Activated CD8-positive, alpha-beta memory T cell treated with anti-CD3 and anti-CD28 coated beads, Interleukin-2, amount 10 ng/mL, durations not matched to agents 7 days and 5 days (primary cell): ENCODE results near the gene NCAM1. TPM values are rescaled to one million over a fixed set of nuclear protein-coding genes. Genes with fewer than 3 reads are reported as not detected.

Experiments
- ATAC-seq: fragments of 150-1000 bp; cut with Tn5 transposase; one replicate; pipeline ENCODE4 v1.10.0; 2021; ENCODE audit warnings: moderate library complexity
- CTCF ChIA-PET: fragments of 350-600 bp; sonication (Branson Sonifier 250); formaldehyde crosslinking; loops from one replicate; lab custom pipeline; 2021; ENCODE audit warnings: antibody characterized with exemption; lab: Charles Lee
- DNase-seq: peaks from one replicate; pipeline ENCODE4 v3.0.0-alpha.2; 2020
- H3K27ac Mint-ChIP-seq: one replicate; pipeline ENCODE4 v1.8.0; 2021; ENCODE audit warnings: mild to moderate bottlenecking, mixed read lengths
- H3K27me3 Mint-ChIP-seq: one replicate; pipeline ENCODE4 v1.8.0; 2021; ENCODE audit warnings: mixed read lengths
- H3K36me3 Mint-ChIP-seq: one replicate; pipeline ENCODE4 v1.8.0; 2021; ENCODE audit warnings: mild to moderate bottlenecking, mixed read lengths
- H3K4me1 Mint-ChIP-seq: one replicate; pipeline ENCODE4 v1.8.0; 2021; ENCODE audit warnings: mixed read lengths
- H3K4me3 Mint-ChIP-seq: one replicate; pipeline ENCODE4 v1.8.0; 2021; ENCODE audit warnings: mild to moderate bottlenecking, moderate library complexity, mixed read lengths
- H3K9me3 Mint-ChIP-seq: one replicate; pipeline ENCODE4 v1.8.0; 2022; ENCODE audit warnings: low read depth, mixed read lengths
- total RNA-seq, 2 experiments: library from RNA; stranded (reverse); gene quantifications; one replicate each; pipeline ENCODE4 v1.2.3, GENCODE V29; 2021

The NCAM1 gene
- total RNA-seq, 2 experiments from 2014 or later, result 1.8 to 4.1 TPM

DNA sequence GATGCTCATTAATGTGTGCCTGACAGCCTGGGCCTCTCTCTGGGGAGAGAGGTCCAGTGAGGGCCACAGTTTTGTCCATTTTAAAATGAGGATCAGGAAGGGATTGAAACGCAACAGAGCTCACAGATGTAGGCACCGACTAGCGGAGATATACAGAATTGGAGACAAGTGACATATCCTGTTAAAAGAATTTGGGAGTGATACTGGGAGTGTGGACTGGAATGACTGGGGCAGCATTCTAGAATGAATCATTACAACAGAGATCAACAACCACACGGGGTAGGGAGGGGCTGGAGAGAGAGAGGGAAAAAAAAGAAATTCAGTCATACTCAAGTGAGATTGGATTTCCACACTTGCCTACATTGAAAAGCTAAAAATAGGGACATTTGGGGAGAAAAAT is 2.5 kb upstream of the NCAM1 start:
- Mint-ChIP-seq H3K4me1 (peaks cover 13% of the 10 kb centered on the region), H3K36me3 (peaks cover 1% of the 10 kb centered on the region), H3K27ac (no peak overlapping the region), H3K27me3 (peaks cover 73% of the 10 kb centered on the region), H3K4me3 (no peak overlapping the region), H3K9me3 (no peaks in the 10 kb centered on the region)
- ATAC-seq (no peak), DNase-seq (no peak)
- CTCF ChIA-PET, result interaction anchor here (1.2 kb wide), 1 partner anchor 166 kb away, joined by 3 read pairs; no protein-coding TSS in a partner anchor

DNA sequence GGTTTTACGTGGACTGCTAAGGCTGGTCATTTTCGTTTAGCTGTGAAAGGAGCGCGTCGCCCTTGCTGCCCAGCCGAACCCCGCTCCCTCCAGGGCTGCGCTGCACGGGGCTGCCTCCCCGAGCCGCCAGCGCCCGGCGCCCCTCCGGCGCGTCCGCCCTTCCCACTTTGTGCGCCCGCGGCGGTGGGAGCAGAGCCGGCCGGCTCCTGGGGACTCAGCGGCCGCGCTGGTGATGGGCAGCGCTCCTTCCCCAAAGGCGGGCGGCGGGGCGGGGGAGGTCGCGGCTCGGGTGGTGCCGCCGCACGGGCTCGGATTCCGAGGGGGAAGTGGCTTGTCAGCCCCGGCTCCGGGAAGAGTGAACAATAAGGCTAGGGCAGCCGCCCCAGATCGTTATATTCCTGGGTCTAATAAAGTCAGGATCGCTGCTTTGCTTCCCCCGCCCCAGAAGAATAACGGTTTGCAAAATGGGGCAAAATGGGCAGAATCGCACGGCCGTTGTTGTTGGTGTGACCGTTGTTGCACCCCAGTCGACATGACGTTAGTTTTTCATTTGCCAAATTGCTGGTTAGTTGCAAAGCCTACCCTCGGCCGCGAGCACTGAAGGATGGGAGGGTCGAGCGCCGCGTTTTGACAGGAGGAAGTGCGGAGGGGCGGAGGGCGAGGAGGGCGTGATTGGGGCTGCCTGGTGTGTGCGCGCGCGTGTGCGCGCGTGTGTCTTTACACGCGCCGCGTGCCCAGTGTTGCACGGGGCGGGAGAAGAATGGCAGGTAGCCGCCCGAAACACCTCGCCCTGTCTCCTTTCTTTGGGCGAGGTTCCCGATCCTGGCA is 745 bp downstream of the NCAM1 start:
- no peak for DNase-seq
- ATAC-seq, result peak; percentile 55
- H3K27me3 Mint-ChIP-seq, result peaks cover 84% of the 10 kb centered on the region
- H3K9me3 Mint-ChIP-seq, result no peaks in the 10 kb centered on the region
- CTCF ChIA-PET, result interaction anchor here (1.1 kb wide), 1 partner anchor 164 kb away, joined by 3 read pairs; no protein-coding TSS in a partner anchor
- H3K27ac Mint-ChIP-seq, result no peak overlapping the region
- H3K36me3 Mint-ChIP-seq, result peaks cover 1% of the 10 kb centered on the region
- peak overlapping the region; percentile 69 for H3K4me3 Mint-ChIP-seq
- peaks cover 14% of the 10 kb centered on the region for H3K4me1 Mint-ChIP-seq

DNA sequence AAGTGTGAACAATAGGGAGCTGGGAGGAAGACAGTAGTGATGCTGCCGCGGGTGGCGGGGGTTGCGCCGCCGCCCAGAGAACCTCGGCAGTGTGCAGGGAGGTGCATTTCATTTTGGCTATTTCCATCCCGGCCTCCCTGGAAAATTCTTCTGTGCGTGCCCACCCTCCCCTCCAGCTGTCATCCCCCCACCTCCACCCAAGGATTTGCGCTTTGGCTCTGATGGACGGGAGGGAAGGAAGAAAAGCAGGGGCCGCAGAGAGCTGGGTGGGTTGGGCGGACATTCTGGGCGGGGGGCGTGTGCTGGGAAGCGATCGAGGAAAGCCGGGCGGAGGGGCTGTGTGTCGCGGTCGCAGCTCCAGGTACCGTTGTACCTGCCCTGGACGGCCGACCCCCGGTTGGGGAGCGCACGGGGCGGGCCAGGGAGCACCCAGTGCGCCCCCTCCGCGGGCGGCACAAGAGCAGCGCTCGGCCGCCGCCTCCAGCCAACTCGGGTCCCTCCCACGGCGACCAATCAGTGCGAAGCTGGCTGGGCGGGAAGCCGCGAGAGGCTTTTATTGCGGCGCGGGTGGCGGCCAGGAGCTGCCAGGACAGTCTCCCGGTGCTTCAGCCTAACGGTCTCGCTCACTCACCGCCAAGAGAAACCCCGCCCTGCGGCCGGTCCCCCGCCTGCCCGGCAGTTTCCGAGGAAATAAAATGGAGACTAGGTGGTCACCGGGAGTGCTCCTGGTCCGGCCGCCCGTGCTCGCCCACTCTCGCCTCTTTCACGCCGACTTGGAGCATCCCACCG is 1.6 kb downstream of the NCAM1 start:
- peaks cover 14% of the 10 kb centered on the region for H3K4me1 Mint-ChIP-seq
- no peak for DNase-seq
- H3K27me3 Mint-ChIP-seq, result peaks cover 81% of the 10 kb centered on the region
- no peak overlapping the region for H3K27ac Mint-ChIP-seq
- CTCF ChIA-PET, result no interaction called here
- no peak for ATAC-seq
- H3K36me3 Mint-ChIP-seq, result peaks cover 1% of the 10 kb centered on the region
- H3K4me3 Mint-ChIP-seq, result peak overlapping the region; percentile 69
- H3K9me3 Mint-ChIP-seq, result no peaks in the 10 kb centered on the region

DNA sequence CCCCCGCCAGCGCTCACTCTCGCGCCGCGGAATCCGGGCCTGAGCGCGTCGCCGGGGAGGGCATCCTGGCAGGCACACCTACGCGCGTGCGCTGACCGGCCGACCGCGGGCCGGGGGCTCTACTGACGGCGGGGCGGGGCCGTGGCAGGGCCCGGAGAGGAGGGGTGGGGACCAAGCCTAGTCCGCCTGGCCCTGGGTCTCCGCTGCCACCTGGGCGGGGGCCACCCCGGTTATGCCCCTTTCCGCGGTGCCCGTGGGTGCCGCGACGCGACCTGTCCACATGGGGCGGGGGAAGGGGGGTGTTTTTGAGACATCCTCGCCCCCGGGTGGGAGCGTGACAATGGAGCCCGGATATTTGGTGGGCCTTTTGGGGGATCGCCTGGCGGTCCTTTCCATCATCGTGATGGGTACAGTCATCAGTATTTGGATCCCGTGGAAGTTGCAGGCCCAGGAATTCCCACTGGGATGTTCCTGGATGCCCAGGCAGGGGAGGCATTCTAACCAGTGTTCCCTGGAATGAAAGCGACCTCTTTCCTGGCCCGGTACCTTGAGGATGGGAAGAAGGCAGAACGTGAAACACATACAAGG is 2.2 kb downstream of the NCAM1 start:
- Mint-ChIP-seq H3K4me1 (peaks cover 14% of the 10 kb centered on the region), H3K27ac (no peak overlapping the region), H3K36me3 (peaks cover 1% of the 10 kb centered on the region), H3K27me3 (peaks cover 74% of the 10 kb centered on the region), H3K4me3 (no peak overlapping the region), H3K9me3 (no peaks in the 10 kb centered on the region)
- ATAC-seq, result no peak
- CTCF ChIA-PET, result no interaction called here
- no peak for DNase-seq

DNA sequence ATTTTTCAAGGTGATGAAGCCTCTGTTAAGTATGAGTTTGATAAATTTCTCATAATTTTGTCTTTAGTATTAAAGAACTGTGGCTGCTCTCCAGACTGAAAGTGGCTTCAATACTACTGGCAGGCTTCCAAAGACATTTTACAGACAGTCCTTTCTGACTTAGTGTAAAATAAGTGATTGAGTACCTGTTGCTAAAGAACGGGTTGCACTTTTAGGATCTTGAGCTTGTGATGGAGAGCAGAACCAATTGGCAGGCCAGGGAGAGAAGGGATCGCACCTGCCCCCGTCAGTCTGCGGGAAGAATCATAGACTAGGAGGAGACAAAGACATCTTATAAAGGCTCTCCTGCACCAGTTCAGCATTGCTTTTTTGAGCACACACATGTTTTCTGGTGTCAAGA is 4.4 kb downstream of the NCAM1 start:
- H3K9me3 Mint-ChIP-seq, result no peaks in the 10 kb centered on the region
- H3K27me3 Mint-ChIP-seq, result peaks cover 66% of the 10 kb centered on the region
- ATAC-seq, result no peak
- CTCF ChIA-PET, result no interaction called here
- H3K4me3 Mint-ChIP-seq, result no peak overlapping the region
- H3K27ac Mint-ChIP-seq, result no peak overlapping the region
- no peak for DNase-seq
- peaks cover 23% of the 10 kb centered on the region for H3K4me1 Mint-ChIP-seq
- peaks cover 1% of the 10 kb centered on the region for H3K36me3 Mint-ChIP-seq

DNA sequence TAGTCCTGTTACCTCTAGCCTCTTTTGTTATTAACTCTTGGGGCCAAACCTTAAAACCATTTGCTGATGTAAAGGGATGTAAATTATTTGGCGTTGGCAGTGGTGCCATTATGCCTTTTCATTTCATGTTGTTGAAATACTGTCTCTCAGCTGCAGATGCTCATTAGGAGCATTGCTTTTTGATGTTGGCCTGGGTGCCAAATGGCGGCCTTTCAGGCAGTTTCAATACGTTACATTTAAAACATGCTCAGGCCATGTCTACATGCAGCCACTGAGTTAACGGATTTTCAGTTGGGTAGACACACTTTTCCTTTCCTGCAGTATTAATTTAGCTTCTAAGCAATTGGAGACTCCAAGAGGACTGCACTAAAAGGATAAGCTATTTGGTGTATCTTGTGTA is 5.3 kb downstream of the NCAM1 start:
- ATAC-seq (no peak), DNase-seq (no peak)
- Mint-ChIP-seq H3K4me3 (no peak overlapping the region), H3K4me1 (peaks cover 18% of the 10 kb centered on the region), H3K36me3 (peaks cover 1% of the 10 kb centered on the region), H3K27me3 (peaks cover 57% of the 10 kb centered on the region), H3K27ac (no peak overlapping the region), H3K9me3 (no peaks in the 10 kb centered on the region)
- CTCF ChIA-PET, result no interaction called here

DNA sequence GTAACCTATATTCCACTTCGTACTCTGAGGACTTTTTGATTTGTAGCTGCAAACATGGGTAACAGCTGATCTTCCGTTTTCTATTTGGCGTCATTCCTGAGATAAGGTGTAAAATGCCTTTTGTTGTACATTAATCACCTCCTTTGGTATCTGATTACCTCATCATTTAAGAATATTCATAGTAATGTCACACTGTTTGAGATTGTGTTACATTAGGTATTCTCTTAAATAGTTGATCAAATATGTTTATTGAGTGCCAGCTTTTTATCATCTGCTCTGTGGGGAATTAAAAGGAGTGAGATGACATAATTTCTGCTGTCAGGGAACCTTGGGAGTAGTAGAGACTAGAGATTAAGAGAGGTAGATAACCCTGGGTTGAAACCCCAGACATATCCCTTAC is 5.9 kb downstream of the NCAM1 start:
- Mint-ChIP-seq H3K36me3 (peaks cover 1% of the 10 kb centered on the region), H3K9me3 (no peaks in the 10 kb centered on the region), H3K27ac (no peak overlapping the region), H3K4me1 (peaks cover 16% of the 10 kb centered on the region), H3K27me3 (peaks cover 54% of the 10 kb centered on the region), H3K4me3 (no peak overlapping the region)
- DNase-seq, result no peak
- CTCF ChIA-PET, result no interaction called here
- ATAC-seq, result no peak

DNA sequence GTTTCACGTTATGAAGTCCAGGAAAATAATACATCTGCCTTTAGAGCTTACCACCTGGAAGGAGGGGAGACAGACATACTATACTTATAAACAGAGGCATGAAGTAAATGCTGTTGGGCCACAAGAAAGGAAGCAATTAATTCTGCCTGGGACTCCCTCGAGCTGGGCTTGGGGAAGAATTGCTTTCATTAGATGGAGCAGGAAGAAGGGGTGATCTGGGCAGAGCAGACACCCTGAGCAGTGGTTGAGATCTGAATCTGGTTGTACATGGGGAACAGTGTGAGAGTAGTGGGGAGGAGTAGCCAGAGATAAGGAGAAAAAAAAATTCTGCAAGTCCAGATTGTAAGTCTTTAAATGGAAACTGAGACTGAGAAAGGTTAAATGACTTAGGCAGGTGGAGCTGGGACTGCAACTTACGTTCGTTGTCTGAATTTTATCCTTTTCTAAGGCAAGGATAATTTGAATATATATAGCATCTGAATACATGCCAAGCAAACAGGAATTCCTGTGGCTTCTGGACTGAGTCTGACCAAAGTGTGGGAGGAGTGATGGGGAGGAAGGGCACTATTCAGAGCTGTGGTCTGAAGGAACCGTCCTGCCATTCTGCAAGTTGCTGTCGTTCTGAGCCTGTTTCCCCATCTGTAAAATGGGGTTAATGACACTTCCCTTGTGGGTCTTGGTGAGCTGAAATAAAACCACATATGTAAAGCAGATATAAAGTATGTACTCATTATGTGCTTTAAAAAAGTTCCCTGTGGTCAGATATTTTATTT is 7.9 kb downstream of the NCAM1 start:
- no peak for ATAC-seq
- DNase-seq, result no peak
- CTCF ChIA-PET, result no interaction called here
- no peaks in the 10 kb centered on the region for H3K9me3 Mint-ChIP-seq
- H3K4me3 Mint-ChIP-seq, result no peak overlapping the region
- no peak overlapping the region for H3K27ac Mint-ChIP-seq
- H3K27me3 Mint-ChIP-seq, result peaks cover 45% of the 10 kb centered on the region
- no peaks in the 10 kb centered on the region for H3K36me3 Mint-ChIP-seq
- H3K4me1 Mint-ChIP-seq, result peaks cover 8% of the 10 kb centered on the region

DNA sequence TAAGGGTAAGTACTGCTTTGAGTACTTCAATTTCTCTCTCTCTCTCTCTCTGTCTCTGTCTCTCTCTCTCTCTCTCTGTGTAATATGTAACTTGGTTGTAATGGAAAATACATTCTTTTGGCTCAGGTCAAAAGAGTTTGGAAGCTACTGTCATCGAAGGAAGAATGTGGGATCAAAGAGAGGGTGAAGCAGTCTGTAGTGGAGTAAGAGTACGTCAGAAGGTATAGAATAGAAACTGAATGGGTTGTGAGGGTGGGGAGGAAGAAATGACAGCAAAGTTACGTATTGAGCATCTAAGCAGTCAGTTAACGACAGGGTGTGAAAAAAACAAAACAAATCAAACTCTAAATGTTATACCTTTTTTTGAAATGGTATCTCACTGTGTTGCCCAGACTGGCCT is 10.0 kb downstream of the NCAM1 start:
- H3K27me3 Mint-ChIP-seq, result peaks cover 43% of the 10 kb centered on the region
- no peak overlapping the region for H3K27ac Mint-ChIP-seq
- ATAC-seq, result no peak
- no peak for DNase-seq
- CTCF ChIA-PET, result no interaction called here
- no peak overlapping the region for H3K4me3 Mint-ChIP-seq
- H3K4me1 Mint-ChIP-seq, result peaks cover 8% of the 10 kb centered on the region
- H3K36me3 Mint-ChIP-seq, result no peaks in the 10 kb centered on the region
- H3K9me3 Mint-ChIP-seq, result no peaks in the 10 kb centered on the region

DNA sequence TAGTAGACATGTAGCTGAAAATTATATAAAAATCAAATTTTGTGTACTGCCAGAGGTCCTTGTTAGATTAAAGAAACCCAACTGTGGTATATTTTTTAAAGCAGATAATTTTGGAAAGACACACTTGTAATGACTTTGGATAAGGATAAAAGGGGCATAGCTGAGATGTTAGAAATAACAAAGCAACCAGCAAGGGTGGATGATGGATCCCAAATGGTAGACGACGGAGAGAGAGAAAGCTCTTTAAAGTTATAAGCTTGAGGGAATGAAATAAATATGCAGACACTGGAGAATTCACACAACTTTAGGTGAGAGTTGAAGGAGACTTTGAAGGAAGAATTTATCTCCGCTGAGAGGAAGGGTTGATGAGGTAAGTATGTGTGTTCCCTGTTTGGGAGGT is 10.6 kb downstream of the NCAM1 start:
- ATAC-seq, result no peak
- Mint-ChIP-seq H3K36me3 (no peaks in the 10 kb centered on the region), H3K4me3 (no peak overlapping the region), H3K27me3 (peaks cover 42% of the 10 kb centered on the region), H3K9me3 (no peaks in the 10 kb centered on the region), H3K4me1 (peaks cover 8% of the 10 kb centered on the region), H3K27ac (no peak overlapping the region)
- no peak for DNase-seq
- CTCF ChIA-PET, result no interaction called here

DNA sequence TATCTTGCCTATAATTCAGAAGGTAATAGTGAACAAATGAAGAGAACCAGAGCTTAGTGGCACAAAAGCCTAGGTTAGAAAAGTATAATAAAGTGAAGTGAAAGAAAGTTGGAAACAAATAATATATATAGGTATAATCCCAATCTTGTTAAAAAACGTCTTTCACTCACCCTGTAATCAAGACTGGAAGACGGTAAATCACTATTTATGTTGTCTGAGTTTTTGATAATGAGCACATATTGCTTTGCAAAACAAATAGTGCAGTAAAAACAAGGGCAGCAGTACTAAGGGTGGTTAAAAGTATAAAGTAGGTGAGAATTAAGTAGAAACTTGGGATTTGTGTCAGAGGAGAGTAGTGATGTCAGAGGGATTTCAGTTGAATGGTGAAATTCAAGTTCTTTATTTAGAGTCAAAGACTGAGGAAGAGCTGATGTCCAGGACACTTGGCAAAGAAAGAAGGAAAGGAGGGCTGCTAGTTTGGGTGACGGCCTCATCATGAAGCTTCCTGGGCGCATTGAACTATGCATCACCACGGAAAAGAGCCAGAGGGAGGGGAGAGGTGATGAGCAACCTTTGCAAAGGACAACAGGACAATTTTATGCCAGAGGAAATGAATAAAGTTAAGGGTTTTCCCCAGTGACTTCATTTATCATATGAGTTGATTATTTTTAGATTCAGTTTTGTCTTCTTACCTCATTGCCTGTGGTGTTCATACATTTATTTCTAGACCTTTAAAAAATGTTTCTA is 11.4 kb downstream of the NCAM1 start:
- ATAC-seq (no peak), DNase-seq (no peak)
- Mint-ChIP-seq H3K4me1 (peaks cover 8% of the 10 kb centered on the region), H3K4me3 (no peak overlapping the region), H3K36me3 (no peaks in the 10 kb centered on the region), H3K27me3 (peaks cover 38% of the 10 kb centered on the region), H3K9me3 (no peaks in the 10 kb centered on the region), H3K27ac (no peak overlapping the region)
- CTCF ChIA-PET, result no interaction called here

DNA sequence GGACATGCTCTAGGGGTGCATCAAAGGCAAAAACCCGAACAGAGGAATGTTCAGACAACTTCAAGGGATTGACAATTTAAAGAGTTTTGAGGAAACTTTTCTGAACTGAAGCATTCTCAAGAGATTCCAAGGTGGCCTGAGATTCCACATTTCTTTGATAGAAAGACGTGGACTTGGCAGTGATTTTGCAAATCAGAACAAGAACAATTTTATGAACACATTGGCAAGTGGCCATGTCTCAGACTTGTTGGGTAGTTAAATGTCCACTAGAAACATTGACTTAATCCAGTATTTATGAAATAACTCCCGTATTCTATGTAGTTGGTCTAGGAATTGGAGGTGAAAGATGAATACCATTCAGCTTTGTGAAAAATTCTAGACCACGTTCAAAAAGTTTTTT is 13.8 kb downstream of the NCAM1 start:
- Mint-ChIP-seq H3K36me3 (no peaks in the 10 kb centered on the region), H3K27ac (no peak overlapping the region), H3K27me3 (peaks cover 37% of the 10 kb centered on the region), H3K9me3 (no peaks in the 10 kb centered on the region), H3K4me1 (peaks cover 2% of the 10 kb centered on the region), H3K4me3 (no peak overlapping the region)
- ATAC-seq (no peak), DNase-seq (no peak)
- CTCF ChIA-PET, result no interaction called here
